Esophagus muscularis mucosa (tissue), 3 donors: ENCODE results near the gene CASS4.

Experiments used
- POLR2A ChIP-seq: fragments of 450-650 bp; IDR thresholded peaks from one replicate; pipeline ENCODE4 v1.6.1; 2017; ENCODE audit warnings: antibody characterized with exemption, moderate library complexity, mild to moderate bottlenecking, low read depth
- TF ChIP-seq, protein P1 (sequence below), 3 experiments: fragments of 200-600 bp in 2 of 3; fragments of 450-650 bp in 1 of 3; sonication (generic) in 2 of 3; IDR thresholded peaks; one replicate each; pipeline ENCODE4 v1.5.1; 2017 to 2019; ENCODE audit warnings: antibody characterized with exemption in 3 of 3, mild to moderate bottlenecking in 2 of 3, moderate library complexity in 1 of 3

- TF ChIP-seq, protein P1, sequence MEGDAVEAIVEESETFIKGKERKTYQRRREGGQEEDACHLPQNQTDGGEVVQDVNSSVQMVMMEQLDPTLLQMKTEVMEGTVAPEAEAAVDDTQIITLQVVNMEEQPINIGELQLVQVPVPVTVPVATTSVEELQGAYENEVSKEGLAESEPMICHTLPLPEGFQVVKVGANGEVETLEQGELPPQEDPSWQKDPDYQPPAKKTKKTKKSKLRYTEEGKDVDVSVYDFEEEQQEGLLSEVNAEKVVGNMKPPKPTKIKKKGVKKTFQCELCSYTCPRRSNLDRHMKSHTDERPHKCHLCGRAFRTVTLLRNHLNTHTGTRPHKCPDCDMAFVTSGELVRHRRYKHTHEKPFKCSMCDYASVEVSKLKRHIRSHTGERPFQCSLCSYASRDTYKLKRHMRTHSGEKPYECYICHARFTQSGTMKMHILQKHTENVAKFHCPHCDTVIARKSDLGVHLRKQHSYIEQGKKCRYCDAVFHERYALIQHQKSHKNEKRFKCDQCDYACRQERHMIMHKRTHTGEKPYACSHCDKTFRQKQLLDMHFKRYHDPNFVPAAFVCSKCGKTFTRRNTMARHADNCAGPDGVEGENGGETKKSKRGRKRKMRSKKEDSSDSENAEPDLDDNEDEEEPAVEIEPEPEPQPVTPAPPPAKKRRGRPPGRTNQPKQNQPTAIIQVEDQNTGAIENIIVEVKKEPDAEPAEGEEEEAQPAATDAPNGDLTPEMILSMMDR (IDR thresholded peaks at IDR 0.05), result no peak
- no peak for TF ChIP-seq POLR2A
Measured at GRCh38 chr20:56417402-56417801, 5.3 kb downstream of the CASS4 start.
